ENCODE data around the gene LRRC32.

The LRRC32 gene

GRCh38 chr11:76709756-76710155, 39.2 kb upstream of the LRRC32 start:
- TF ChIP-seq EZH2phosphoT487 (IDR thresholded peaks at IDR 0.05; ENCODE audit: borderline replicate concordance): no peak
- TF ChIP-seq CTCF (conservative IDR thresholded peaks at IDR 0.05; ENCODE audit: low read length): no peak
- H3K4me3 ChIP-seq (ENCODE audit: low read length, poor library complexity, severe bottlenecking): no peak overlapping the region
- no peak overlapping the region for H2AFZ ChIP-seq (ENCODE audit: low read length)
- H3K9me3 ChIP-seq (ENCODE audit: insufficient read depth, low read depth, low read length): no peaks in the 10 kb centered on the region
- no peaks in the 10 kb centered on the region for H3K36me3 ChIP-seq (ENCODE audit: insufficient read depth, low read length)
- no peak overlapping the region for H3K4me2 ChIP-seq (ENCODE audit: low read depth, low read length, poor library complexity, severe bottlenecking)
- H4K20me1 ChIP-seq (ENCODE audit: insufficient read depth, low read length, poor library complexity, severe bottlenecking): no peaks in the 10 kb centered on the region
- H3K9ac ChIP-seq (ENCODE audit: low read depth, low read length, poor library complexity, severe bottlenecking): no peak overlapping the region
- no peaks in the 10 kb centered on the region for H3K79me2 ChIP-seq (ENCODE audit: insufficient read depth, low read length)
- H3K27me3 ChIP-seq (ENCODE audit: insufficient read depth, low read length, poor library complexity, severe bottlenecking): no peaks in the 10 kb centered on the region
- H3F3A ChIP-seq (ENCODE audit: low read depth): no peaks in the 10 kb centered on the region
- no peaks in the 10 kb centered on the region for H3K4me1 ChIP-seq (ENCODE audit: insufficient read depth, low read length, poor library complexity, severe bottlenecking)
- no peaks in the 10 kb centered on the region for H3K9me2 ChIP-seq (replicated peaks; ENCODE audit: low read depth, low read length)

- no peak overlapping the region for H2AFZ ChIP-seq (ENCODE audit: low read length)
- H3F3A ChIP-seq (ENCODE audit: low read depth): no peaks in the 10 kb centered on the region
- no peaks in the 10 kb centered on the region for H3K4me1 ChIP-seq (ENCODE audit: insufficient read depth, low read length, poor library complexity, severe bottlenecking)
- H3K36me3 ChIP-seq (ENCODE audit: insufficient read depth, low read length): no peaks in the 10 kb centered on the region
- H4K20me1 ChIP-seq (ENCODE audit: insufficient read depth, low read length, poor library complexity, severe bottlenecking): no peaks in the 10 kb centered on the region
- no peak overlapping the region for H3K9ac ChIP-seq (ENCODE audit: low read depth, low read length, poor library complexity, severe bottlenecking)
- no peaks in the 10 kb centered on the region for H3K9me2 ChIP-seq (replicated peaks; ENCODE audit: low read depth, low read length)
- no peaks in the 10 kb centered on the region for H3K9me3 ChIP-seq (ENCODE audit: insufficient read depth, low read depth, low read length)
- no peak overlapping the region for H3K4me3 ChIP-seq (ENCODE audit: low read length, poor library complexity, severe bottlenecking)
- TF ChIP-seq CTCF (conservative IDR thresholded peaks at IDR 0.05; ENCODE audit: low read length) (no peak), EZH2phosphoT487 (IDR thresholded peaks at IDR 0.05; ENCODE audit: borderline replicate concordance) (no peak)
- no peak overlapping the region for H3K4me2 ChIP-seq (ENCODE audit: low read depth, low read length, poor library complexity, severe bottlenecking)
- no peaks in the 10 kb centered on the region for H3K27me3 ChIP-seq (ENCODE audit: insufficient read depth, low read length, poor library complexity, severe bottlenecking)
- H3K79me2 ChIP-seq (ENCODE audit: insufficient read depth, low read length): no peaks in the 10 kb centered on the region
Observed at GRCh38 chr11:76708972-76709660, 38.6 kb upstream of the LRRC32 start.

GRCh38 chr11:76707293-76707825, 36.8 kb upstream of the LRRC32 start:
- H3F3A ChIP-seq (ENCODE audit: low read depth): no peaks in the 10 kb centered on the region
- H3K79me2 ChIP-seq (ENCODE audit: insufficient read depth, low read length): no peaks in the 10 kb centered on the region
- no peaks in the 10 kb centered on the region for H4K20me1 ChIP-seq (ENCODE audit: insufficient read depth, low read length, poor library complexity, severe bottlenecking)
- H3K4me3 ChIP-seq (ENCODE audit: low read length, poor library complexity, severe bottlenecking): no peak overlapping the region
- no peak overlapping the region for H2AFZ ChIP-seq (ENCODE audit: low read length)
- H3K9ac ChIP-seq (ENCODE audit: low read depth, low read length, poor library complexity, severe bottlenecking): no peak overlapping the region
- no peaks in the 10 kb centered on the region for H3K36me3 ChIP-seq (ENCODE audit: insufficient read depth, low read length)
- TF ChIP-seq CTCF (conservative IDR thresholded peaks at IDR 0.05; ENCODE audit: low read length) (no peak), EZH2phosphoT487 (IDR thresholded peaks at IDR 0.05; ENCODE audit: borderline replicate concordance) (no peak)
- H3K9me2 ChIP-seq (replicated peaks; ENCODE audit: low read depth, low read length): no peaks in the 10 kb centered on the region
- no peaks in the 10 kb centered on the region for H3K4me1 ChIP-seq (ENCODE audit: insufficient read depth, low read length, poor library complexity, severe bottlenecking)
- H3K4me2 ChIP-seq (ENCODE audit: low read depth, low read length, poor library complexity, severe bottlenecking): no peak overlapping the region
- no peaks in the 10 kb centered on the region for H3K27me3 ChIP-seq (ENCODE audit: insufficient read depth, low read length, poor library complexity, severe bottlenecking)
- H3K9me3 ChIP-seq (ENCODE audit: insufficient read depth, low read depth, low read length): no peaks in the 10 kb centered on the region
